WTC11 (cell line): Measurements from ENCODE around the gene TPBGL. TPM values are rescaled to one million over a fixed set of nuclear protein-coding genes. Genes with fewer than 3 reads are reported as not detected.

Source experiments
- ATAC-seq: fragments of 200-7000 bp; cut with Tn5 transposase; 2 replicates; pipeline ENCODE4 v1.10.0; 2021; ENCODE audit warnings: mild to moderate bottlenecking, moderate library complexity
- CTCF ChIA-PET: fragments of 300-600 bp; sonication (Branson Sonifier 250); formaldehyde crosslinking; loops from one replicate; lab custom pipeline; 2021; ENCODE audit warnings: antibody characterized with exemption; lab: Charles Lee
- POLR2A ChIA-PET: fragments of 350-600 bp; sonication (Branson Sonifier 250); formaldehyde crosslinking; loops from one replicate; lab custom pipeline; 2021; ENCODE audit warnings: antibody characterized with exemption; lab: Charles Lee
- DNase-seq: peaks from one replicate; pipeline ENCODE4 v3.0.0; 2021; ENCODE audit warnings: low spot score
- H3K27ac Mint-ChIP-seq: 2 replicates; pipeline ENCODE4 v1.8.0; 2021; ENCODE audit warnings: mixed read lengths
- H3K27me3 Mint-ChIP-seq: 2 replicates; pipeline ENCODE4 v1.8.0; 2021; ENCODE audit warnings: low read depth, mild to moderate bottlenecking, moderate library complexity, mixed read lengths
- H3K36me3 Mint-ChIP-seq: 2 replicates; pipeline ENCODE4 v1.8.0; 2021; ENCODE audit warnings: mixed read lengths
- H3K4me1 Mint-ChIP-seq: 2 replicates; pipeline ENCODE4 v1.8.0; 2022; ENCODE audit warnings: mixed read lengths
- H3K4me3 Mint-ChIP-seq: 2 replicates; pipeline ENCODE4 v1.8.0; 2021; ENCODE audit warnings: mild to moderate bottlenecking, moderate library complexity, mixed read lengths
- H3K9me3 Mint-ChIP-seq: 2 replicates; pipeline ENCODE4 v1.8.0; 2021; ENCODE audit warnings: mixed read lengths
- ATF1 ChIP-seq: sonication (generic); formaldehyde crosslinking; IDR thresholded peaks from 2 replicates; pipeline ENCODE4 v1.8.1; 2023; ENCODE audit warnings: mild to moderate bottlenecking, moderate library complexity, missing genetic modification reagents
- CREB1 ChIP-seq: sonication (generic); formaldehyde crosslinking; IDR thresholded peaks from 2 replicates; pipeline ENCODE4 v1.8.0; 2023; ENCODE audit warnings: mild to moderate bottlenecking, missing genetic modification reagents
- ESRRA ChIP-seq: sonication (generic); formaldehyde crosslinking; IDR thresholded peaks from 2 replicates; pipeline ENCODE4 v1.8.1; 2022; ENCODE audit warnings: mild to moderate bottlenecking, missing genetic modification reagents, borderline replicate concordance
- FOXJ3 ChIP-seq: sonication (generic); formaldehyde crosslinking; IDR thresholded peaks from 2 replicates; pipeline ENCODE4 v1.9.0; 2021; ENCODE audit warnings: missing genetic modification reagents, mild to moderate bottlenecking, borderline replicate concordance
- FOXK1 ChIP-seq: sonication (generic); formaldehyde crosslinking; IDR thresholded peaks from 2 replicates; pipeline ENCODE4 v1.8.0; 2022; ENCODE audit warnings: mild to moderate bottlenecking, moderate library complexity, missing genetic modification reagents
- GRHL2 ChIP-seq: fragments of 250-450 bp; sonication (Bioruptor Pico); IDR thresholded peaks from 2 replicates; pipeline ENCODE4 v1.8.0; 2022; ENCODE audit warnings: mild to moderate bottlenecking, moderate library complexity; ENCODE audit not compliant: insufficient replicate concordance, severe bottlenecking
- NFYB ChIP-seq: sonication (generic); formaldehyde crosslinking; conservative IDR thresholded peaks from 2 replicates; pipeline ENCODE4 v1.8.0; 2022; ENCODE audit warnings: low read depth, missing genetic modification reagents
- PRRX2 ChIP-seq: fragments of 250-450 bp; sonication (Bioruptor Pico); IDR thresholded peaks from 2 replicates; pipeline ENCODE4 v1.8.0; 2021; ENCODE audit warnings: mild to moderate bottlenecking
- SMAD4 ChIP-seq: sonication (generic); formaldehyde crosslinking; IDR thresholded peaks from 2 replicates; pipeline ENCODE4 v1.8.0; 2022; ENCODE audit warnings: mild to moderate bottlenecking, missing genetic modification reagents
- TP53 ChIP-seq: sonication (generic); formaldehyde crosslinking; IDR thresholded peaks from 2 replicates; pipeline ENCODE4 v1.8.1; 2023; ENCODE audit warnings: mild to moderate bottlenecking, missing genetic modification reagents
- ZNF671 ChIP-seq: fragments of 250-450 bp; sonication (Bioruptor Pico); IDR thresholded peaks from 2 replicates; pipeline ENCODE4 v1.8.0; 2021; ENCODE audit warnings: mild to moderate bottlenecking
- total RNA-seq: library from RNA; stranded (reverse); gene quantifications from 3 replicates; pipeline ENCODE4 v1.2.3, GENCODE V29; 2021
- TF ChIP-seq, protein P1 (sequence below): sonication (generic); formaldehyde crosslinking; IDR thresholded peaks from 2 replicates; pipeline ENCODE4 v1.8.1; 2023; ENCODE audit warnings: mild to moderate bottlenecking, missing genetic modification reagents, moderate library complexity
- TF ChIP-seq, protein P2 (sequence below): sonication (generic); formaldehyde crosslinking; IDR thresholded peaks from 2 replicates; pipeline ENCODE4 v1.8.1; 2022; ENCODE audit warnings: mild to moderate bottlenecking, moderate library complexity, missing genetic modification reagents
- TF ChIP-seq, protein P3 (sequence below): sonication (generic); formaldehyde crosslinking; IDR thresholded peaks from 2 replicates; pipeline ENCODE4 v1.8.1; 2023; ENCODE audit warnings: mild to moderate bottlenecking, missing genetic modification reagents, borderline replicate concordance
- TF ChIP-seq, protein P4 (sequence below): fragments of 250-450 bp; sonication (Bioruptor Pico); IDR thresholded peaks from 2 replicates; pipeline ENCODE4 v1.8.0; 2021; ENCODE audit warnings: mild to moderate bottlenecking
- TF ChIP-seq, protein P5 (sequence below): fragments of 200-600 bp; IDR thresholded peaks from 2 replicates; pipeline ENCODE4 v1.8.0; 2022; ENCODE audit warnings: antibody characterized with exemption
- TF ChIP-seq, protein P6 (sequence below): sonication (generic); formaldehyde crosslinking; IDR thresholded peaks from 2 replicates; pipeline ENCODE4 v1.8.0; 2023; ENCODE audit warnings: mild to moderate bottlenecking, missing genetic modification reagents
- TF ChIP-seq, protein P7 (sequence below): sonication (generic); formaldehyde crosslinking; IDR thresholded peaks from 2 replicates; pipeline ENCODE4 v1.8.1; 2023; ENCODE audit warnings: mild to moderate bottlenecking, missing genetic modification reagents
- TF ChIP-seq, protein P8 (sequence below): sonication (generic); formaldehyde crosslinking; IDR thresholded peaks from 2 replicates; pipeline ENCODE4 v1.8.1; 2022; ENCODE audit warnings: low read depth, mild to moderate bottlenecking, moderate library complexity, missing genetic modification reagents, borderline replicate concordance
- TF ChIP-seq, protein P9 (sequence below): fragments of 250-450 bp; sonication (Bioruptor Pico); IDR thresholded peaks from 2 replicates; pipeline ENCODE4 v1.9.0; 2021; ENCODE audit warnings: mild to moderate bottlenecking
- TF ChIP-seq, protein P10 (sequence below): sonication (generic); formaldehyde crosslinking; IDR thresholded peaks from 2 replicates; pipeline ENCODE4 v1.8.0; 2022; ENCODE audit warnings: mild to moderate bottlenecking, missing genetic modification reagents

TPBGL gene
- total RNA-seq, 1 experiment from 2014 or later = 0.37 TPM

DNA sequence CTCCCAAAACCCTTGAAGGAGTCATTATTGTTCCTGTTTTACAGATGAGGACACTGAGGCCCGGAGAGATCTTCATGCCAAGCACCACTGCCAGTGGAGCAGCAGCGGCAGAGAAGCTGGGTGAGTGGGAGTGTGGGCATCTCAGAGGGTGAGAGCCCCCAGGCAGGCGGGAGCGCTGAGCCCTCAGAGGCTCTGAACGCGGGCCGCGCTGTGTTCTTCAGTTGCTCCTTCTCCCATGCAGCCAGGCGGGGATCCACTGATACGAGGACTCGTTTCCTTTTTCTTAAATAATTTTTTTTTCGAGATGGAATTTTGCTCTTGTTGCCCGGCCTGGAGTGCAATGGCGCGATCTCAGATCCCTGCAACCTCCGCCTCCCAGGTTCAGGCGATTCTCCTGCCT, 47.0 kb downstream of the TPBGL start:
- no peak overlapping the region for H3K4me3 Mint-ChIP-seq
- H3K27me3 Mint-ChIP-seq = no peaks in the 10 kb centered on the region
- ChIA-PET POLR2A (no interaction called here), CTCF (no interaction called here)
- H3K36me3 Mint-ChIP-seq = peaks cover 13% of the 10 kb centered on the region
- DNase-seq = no peak
- no peaks in the 10 kb centered on the region for H3K9me3 Mint-ChIP-seq
- TF ChIP-seq, protein P1, sequence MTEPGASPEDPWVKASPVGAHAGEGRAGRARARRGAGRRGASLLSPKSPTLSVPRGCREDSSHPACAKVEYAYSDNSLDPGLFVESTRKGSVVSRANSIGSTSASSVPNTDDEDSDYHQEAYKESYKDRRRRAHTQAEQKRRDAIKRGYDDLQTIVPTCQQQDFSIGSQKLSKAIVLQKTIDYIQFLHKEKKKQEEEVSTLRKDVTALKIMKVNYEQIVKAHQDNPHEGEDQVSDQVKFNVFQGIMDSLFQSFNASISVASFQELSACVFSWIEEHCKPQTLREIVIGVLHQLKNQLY (CRISPR knock-in tag) = no peak
- TF ChIP-seq FOXJ3 = no peak
- TF ChIP-seq ESRRA = no peak
- TF ChIP-seq, protein P2, sequence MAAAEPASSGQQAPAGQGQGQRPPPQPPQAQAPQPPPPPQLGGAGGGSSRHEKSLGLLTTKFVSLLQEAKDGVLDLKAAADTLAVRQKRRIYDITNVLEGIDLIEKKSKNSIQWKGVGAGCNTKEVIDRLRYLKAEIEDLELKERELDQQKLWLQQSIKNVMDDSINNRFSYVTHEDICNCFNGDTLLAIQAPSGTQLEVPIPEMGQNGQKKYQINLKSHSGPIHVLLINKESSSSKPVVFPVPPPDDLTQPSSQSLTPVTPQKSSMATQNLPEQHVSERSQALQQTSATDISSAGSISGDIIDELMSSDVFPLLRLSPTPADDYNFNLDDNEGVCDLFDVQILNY (CRISPR knock-in tag) = no peak
- no peak for TF ChIP-seq FOXK1
- no peak for TF ChIP-seq PRRX2
- TF ChIP-seq, protein P3, sequence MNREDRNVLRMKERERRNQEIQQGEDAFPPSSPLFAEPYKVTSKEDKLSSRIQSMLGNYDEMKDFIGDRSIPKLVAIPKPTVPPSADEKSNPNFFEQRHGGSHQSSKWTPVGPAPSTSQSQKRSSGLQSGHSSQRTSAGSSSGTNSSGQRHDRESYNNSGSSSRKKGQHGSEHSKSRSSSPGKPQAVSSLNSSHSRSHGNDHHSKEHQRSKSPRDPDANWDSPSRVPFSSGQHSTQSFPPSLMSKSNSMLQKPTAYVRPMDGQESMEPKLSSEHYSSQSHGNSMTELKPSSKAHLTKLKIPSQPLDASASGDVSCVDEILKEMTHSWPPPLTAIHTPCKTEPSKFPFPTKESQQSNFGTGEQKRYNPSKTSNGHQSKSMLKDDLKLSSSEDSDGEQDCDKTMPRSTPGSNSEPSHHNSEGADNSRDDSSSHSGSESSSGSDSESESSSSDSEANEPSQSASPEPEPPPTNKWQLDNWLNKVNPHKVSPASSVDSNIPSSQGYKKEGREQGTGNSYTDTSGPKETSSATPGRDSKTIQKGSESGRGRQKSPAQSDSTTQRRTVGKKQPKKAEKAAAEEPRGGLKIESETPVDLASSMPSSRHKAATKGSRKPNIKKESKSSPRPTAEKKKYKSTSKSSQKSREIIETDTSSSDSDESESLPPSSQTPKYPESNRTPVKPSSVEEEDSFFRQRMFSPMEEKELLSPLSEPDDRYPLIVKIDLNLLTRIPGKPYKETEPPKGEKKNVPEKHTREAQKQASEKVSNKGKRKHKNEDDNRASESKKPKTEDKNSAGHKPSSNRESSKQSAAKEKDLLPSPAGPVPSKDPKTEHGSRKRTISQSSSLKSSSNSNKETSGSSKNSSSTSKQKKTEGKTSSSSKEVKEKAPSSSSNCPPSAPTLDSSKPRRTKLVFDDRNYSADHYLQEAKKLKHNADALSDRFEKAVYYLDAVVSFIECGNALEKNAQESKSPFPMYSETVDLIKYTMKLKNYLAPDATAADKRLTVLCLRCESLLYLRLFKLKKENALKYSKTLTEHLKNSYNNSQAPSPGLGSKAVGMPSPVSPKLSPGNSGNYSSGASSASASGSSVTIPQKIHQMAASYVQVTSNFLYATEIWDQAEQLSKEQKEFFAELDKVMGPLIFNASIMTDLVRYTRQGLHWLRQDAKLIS (CRISPR knock-in tag) = no peak
- TF ChIP-seq TP53 (CRISPR knock-in tag) = no peak
- TF ChIP-seq, protein P4, sequence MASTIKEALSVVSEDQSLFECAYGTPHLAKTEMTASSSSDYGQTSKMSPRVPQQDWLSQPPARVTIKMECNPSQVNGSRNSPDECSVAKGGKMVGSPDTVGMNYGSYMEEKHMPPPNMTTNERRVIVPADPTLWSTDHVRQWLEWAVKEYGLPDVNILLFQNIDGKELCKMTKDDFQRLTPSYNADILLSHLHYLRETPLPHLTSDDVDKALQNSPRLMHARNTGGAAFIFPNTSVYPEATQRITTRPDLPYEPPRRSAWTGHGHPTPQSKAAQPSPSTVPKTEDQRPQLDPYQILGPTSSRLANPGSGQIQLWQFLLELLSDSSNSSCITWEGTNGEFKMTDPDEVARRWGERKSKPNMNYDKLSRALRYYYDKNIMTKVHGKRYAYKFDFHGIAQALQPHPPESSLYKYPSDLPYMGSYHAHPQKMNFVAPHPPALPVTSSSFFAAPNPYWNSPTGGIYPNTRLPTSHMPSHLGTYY = no peak
- TF ChIP-seq, all 79 proteins: peak for 0
- no peak overlapping the region for H3K27ac Mint-ChIP-seq
- ATAC-seq = no peak
- peaks cover 22% of the 10 kb centered on the region for H3K4me1 Mint-ChIP-seq

DNA sequence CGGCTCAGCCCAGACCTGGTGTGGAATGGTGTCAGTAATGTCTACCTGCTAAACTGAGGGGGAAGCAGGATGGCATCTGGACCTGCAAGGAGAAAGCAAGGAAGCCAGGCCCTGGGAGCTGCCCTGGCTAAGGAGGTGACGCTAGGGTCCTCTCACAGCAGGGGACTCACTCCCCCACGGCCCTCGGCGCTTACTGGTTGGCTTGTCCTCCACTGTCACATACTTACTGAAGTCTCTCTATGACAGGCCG, 48.9 kb downstream of the TPBGL start:
- Mint-ChIP-seq H3K9me3 (no peaks in the 10 kb centered on the region), H3K27ac (no peak overlapping the region), H3K36me3 (peaks cover 13% of the 10 kb centered on the region), H3K27me3 (no peaks in the 10 kb centered on the region), H3K4me3 (no peak overlapping the region), H3K4me1 (peaks cover 29% of the 10 kb centered on the region)
- ATAC-seq = no peak
- no peak for DNase-seq
- POLR2A ChIA-PET = no interaction called here
- CTCF ChIA-PET = interaction anchor here (0.6 to 4.8 kb wide), 7 partner anchors 10 to 149 kb away, joined by 3 to 25 read pairs (median 3); no protein-coding TSS in a partner anchor
- TF ChIP-seq ATF1 = no peak
- no peak for TF ChIP-seq ZNF671
- TF ChIP-seq CREB1 = no peak
- TF ChIP-seq, protein P5, sequence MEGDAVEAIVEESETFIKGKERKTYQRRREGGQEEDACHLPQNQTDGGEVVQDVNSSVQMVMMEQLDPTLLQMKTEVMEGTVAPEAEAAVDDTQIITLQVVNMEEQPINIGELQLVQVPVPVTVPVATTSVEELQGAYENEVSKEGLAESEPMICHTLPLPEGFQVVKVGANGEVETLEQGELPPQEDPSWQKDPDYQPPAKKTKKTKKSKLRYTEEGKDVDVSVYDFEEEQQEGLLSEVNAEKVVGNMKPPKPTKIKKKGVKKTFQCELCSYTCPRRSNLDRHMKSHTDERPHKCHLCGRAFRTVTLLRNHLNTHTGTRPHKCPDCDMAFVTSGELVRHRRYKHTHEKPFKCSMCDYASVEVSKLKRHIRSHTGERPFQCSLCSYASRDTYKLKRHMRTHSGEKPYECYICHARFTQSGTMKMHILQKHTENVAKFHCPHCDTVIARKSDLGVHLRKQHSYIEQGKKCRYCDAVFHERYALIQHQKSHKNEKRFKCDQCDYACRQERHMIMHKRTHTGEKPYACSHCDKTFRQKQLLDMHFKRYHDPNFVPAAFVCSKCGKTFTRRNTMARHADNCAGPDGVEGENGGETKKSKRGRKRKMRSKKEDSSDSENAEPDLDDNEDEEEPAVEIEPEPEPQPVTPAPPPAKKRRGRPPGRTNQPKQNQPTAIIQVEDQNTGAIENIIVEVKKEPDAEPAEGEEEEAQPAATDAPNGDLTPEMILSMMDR = no peak
- TF ChIP-seq GRHL2 (CRISPR knock-in tag) = no peak
- TF ChIP-seq, protein P6, sequence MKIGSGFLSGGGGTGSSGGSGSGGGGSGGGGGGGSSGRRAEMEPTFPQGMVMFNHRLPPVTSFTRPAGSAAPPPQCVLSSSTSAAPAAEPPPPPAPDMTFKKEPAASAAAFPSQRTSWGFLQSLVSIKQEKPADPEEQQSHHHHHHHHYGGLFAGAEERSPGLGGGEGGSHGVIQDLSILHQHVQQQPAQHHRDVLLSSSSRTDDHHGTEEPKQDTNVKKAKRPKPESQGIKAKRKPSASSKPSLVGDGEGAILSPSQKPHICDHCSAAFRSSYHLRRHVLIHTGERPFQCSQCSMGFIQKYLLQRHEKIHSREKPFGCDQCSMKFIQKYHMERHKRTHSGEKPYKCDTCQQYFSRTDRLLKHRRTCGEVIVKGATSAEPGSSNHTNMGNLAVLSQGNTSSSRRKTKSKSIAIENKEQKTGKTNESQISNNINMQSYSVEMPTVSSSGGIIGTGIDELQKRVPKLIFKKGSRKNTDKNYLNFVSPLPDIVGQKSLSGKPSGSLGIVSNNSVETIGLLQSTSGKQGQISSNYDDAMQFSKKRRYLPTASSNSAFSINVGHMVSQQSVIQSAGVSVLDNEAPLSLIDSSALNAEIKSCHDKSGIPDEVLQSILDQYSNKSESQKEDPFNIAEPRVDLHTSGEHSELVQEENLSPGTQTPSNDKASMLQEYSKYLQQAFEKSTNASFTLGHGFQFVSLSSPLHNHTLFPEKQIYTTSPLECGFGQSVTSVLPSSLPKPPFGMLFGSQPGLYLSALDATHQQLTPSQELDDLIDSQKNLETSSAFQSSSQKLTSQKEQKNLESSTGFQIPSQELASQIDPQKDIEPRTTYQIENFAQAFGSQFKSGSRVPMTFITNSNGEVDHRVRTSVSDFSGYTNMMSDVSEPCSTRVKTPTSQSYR (CRISPR knock-in tag) = no peak
- TF ChIP-seq, protein P7, sequence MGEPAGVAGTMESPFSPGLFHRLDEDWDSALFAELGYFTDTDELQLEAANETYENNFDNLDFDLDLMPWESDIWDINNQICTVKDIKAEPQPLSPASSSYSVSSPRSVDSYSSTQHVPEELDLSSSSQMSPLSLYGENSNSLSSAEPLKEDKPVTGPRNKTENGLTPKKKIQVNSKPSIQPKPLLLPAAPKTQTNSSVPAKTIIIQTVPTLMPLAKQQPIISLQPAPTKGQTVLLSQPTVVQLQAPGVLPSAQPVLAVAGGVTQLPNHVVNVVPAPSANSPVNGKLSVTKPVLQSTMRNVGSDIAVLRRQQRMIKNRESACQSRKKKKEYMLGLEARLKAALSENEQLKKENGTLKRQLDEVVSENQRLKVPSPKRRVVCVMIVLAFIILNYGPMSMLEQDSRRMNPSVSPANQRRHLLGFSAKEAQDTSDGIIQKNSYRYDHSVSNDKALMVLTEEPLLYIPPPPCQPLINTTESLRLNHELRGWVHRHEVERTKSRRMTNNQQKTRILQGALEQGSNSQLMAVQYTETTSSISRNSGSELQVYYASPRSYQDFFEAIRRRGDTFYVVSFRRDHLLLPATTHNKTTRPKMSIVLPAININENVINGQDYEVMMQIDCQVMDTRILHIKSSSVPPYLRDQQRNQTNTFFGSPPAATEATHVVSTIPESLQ (CRISPR knock-in tag) = no peak
- no peak for TF ChIP-seq SMAD4
- TF ChIP-seq, protein P8, sequence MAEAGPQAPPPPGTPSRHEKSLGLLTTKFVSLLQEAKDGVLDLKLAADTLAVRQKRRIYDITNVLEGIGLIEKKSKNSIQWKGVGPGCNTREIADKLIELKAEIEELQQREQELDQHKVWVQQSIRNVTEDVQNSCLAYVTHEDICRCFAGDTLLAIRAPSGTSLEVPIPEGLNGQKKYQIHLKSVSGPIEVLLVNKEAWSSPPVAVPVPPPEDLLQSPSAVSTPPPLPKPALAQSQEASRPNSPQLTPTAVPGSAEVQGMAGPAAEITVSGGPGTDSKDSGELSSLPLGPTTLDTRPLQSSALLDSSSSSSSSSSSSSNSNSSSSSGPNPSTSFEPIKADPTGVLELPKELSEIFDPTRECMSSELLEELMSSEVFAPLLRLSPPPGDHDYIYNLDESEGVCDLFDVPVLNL (CRISPR knock-in tag) = no peak
- TF ChIP-seq, protein P9, sequence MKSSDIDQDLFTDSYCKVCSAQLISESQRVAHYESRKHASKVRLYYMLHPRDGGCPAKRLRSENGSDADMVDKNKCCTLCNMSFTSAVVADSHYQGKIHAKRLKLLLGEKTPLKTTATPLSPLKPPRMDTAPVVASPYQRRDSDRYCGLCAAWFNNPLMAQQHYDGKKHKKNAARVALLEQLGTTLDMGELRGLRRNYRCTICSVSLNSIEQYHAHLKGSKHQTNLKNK (CRISPR knock-in tag) = no peak
- TF ChIP-seq NFYB (CRISPR knock-in tag) = no peak
- TF ChIP-seq TP53 (CRISPR knock-in tag) = no peak
- TF ChIP-seq, protein P10, sequence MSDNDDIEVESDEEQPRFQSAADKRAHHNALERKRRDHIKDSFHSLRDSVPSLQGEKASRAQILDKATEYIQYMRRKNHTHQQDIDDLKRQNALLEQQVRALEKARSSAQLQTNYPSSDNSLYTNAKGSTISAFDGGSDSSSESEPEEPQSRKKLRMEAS (CRISPR knock-in tag) = no peak
